Skeletal muscle satellite cell (primary cell): ENCODE results near the gene HOXC11.

Source experiments
- H3K27me3 ChIP-seq: 2 replicates; pipeline ENCODE4 v1.7.0; 2013; ENCODE audit warnings: low read length; ENCODE audit not compliant: control insufficient read depth, insufficient read depth
- H3K36me3 ChIP-seq: 2 replicates; pipeline ENCODE4 v1.7.0; 2013; ENCODE audit warnings: mild to moderate bottlenecking, control low read depth, low read length; ENCODE audit not compliant: insufficient read depth
- H3K4me1 ChIP-seq: 2 replicates; pipeline ENCODE4 v1.7.0; 2013; ENCODE audit warnings: low read length; ENCODE audit not compliant: control insufficient read depth, insufficient read depth
- H3K4me2 ChIP-seq: 2 replicates; pipeline ENCODE4 v1.7.0; 2013; ENCODE audit warnings: mild to moderate bottlenecking, low read length
- H3K4me3 ChIP-seq: 2 replicates; pipeline ENCODE4 v1.7.0; 2013; ENCODE audit warnings: low read length
- H3K9ac ChIP-seq: 2 replicates; pipeline ENCODE4 v1.7.0; 2013; ENCODE audit warnings: mild to moderate bottlenecking, low read depth, low read length, moderate library complexity
- H3K9me3 ChIP-seq: replicated peaks from 2 replicates; pipeline ENCODE4 v1.7.0; 2013; ENCODE audit warnings: mild to moderate bottlenecking, control low read depth, low read length

HOXC11 gene

GRCh38 chr12:53985994-53986685, 13.2 kb downstream of the HOXC11 start:
- Histone ChIP-seq H3K27me3 (no peaks in the 10 kb centered on the region), H3K9ac (peak overlapping the region; percentile 99), H3K4me3 (peak overlapping the region; percentile 93)

GRCh38 chr12:53986686-53987483, 14.0 kb downstream of the HOXC11 start:
- Histone ChIP-seq H3K9me3 (no peaks in the 10 kb centered on the region), H3K36me3 (no peaks in the 10 kb centered on the region), H3K4me3 (peak overlapping the region; percentile 93), H3K4me1 (peaks cover 46% of the 10 kb centered on the region), H3K4me2 (peak overlapping the region; percentile 100), H3K9ac (peak overlapping the region; percentile 99), H3K27me3 (no peaks in the 10 kb centered on the region)

More at GRCh38 chr12:53985994-53986685, 13.2 kb downstream of the HOXC11 start:
- H3K9me3 ChIP-seq, result no peaks in the 10 kb centered on the region
- H3K4me2 ChIP-seq, result peak overlapping the region; percentile 100
- H3K4me1 ChIP-seq, result peaks cover 39% of the 10 kb centered on the region
- no peaks in the 10 kb centered on the region for H3K36me3 ChIP-seq

GRCh38 chr12:53987787-53988230, 14.9 kb downstream of the HOXC11 start:
- peak overlapping the region; percentile 100 for H3K4me2 ChIP-seq
- H3K27me3 ChIP-seq, result no peaks in the 10 kb centered on the region
- H3K9ac ChIP-seq, result peak overlapping the region; percentile 99
- no peaks in the 10 kb centered on the region for H3K9me3 ChIP-seq
- no peaks in the 10 kb centered on the region for H3K36me3 ChIP-seq
- peak overlapping the region; percentile 93 for H3K4me3 ChIP-seq
- peaks cover 55% of the 10 kb centered on the region for H3K4me1 ChIP-seq

- Histone ChIP-seq H3K4me3 (peak overlapping the region; percentile 93), H3K36me3 (no peaks in the 10 kb centered on the region), H3K4me2 (peak overlapping the region; percentile 100), H3K27me3 (no peaks in the 10 kb centered on the region), H3K4me1 (peaks cover 63% of the 10 kb centered on the region), H3K9me3 (no peaks in the 10 kb centered on the region), H3K9ac (peak overlapping the region; percentile 99)
Measured at GRCh38 chr12:53988541-53989226, 15.8 kb downstream of the HOXC11 start.

GRCh38 chr12:53989227-53990113, 16.5 kb downstream of the HOXC11 start:
- Histone ChIP-seq H3K36me3 (no peaks in the 10 kb centered on the region), H3K27me3 (no peaks in the 10 kb centered on the region), H3K4me1 (peaks cover 63% of the 10 kb centered on the region), H3K4me3 (peak overlapping the region; percentile 93), H3K4me2 (peak overlapping the region; percentile 100), H3K9ac (peak overlapping the region; percentile 99), H3K9me3 (no peaks in the 10 kb centered on the region)

GRCh38 chr12:53990311-53991076, 17.6 kb downstream of the HOXC11 start:
- Histone ChIP-seq H3K4me3 (peak overlapping the region; percentile 93), H3K4me1 (peaks cover 63% of the 10 kb centered on the region), H3K9me3 (no peaks in the 10 kb centered on the region), H3K4me2 (peak overlapping the region; percentile 100), H3K9ac (peak overlapping the region; percentile 99), H3K27me3 (no peaks in the 10 kb centered on the region), H3K36me3 (no peaks in the 10 kb centered on the region)

GRCh38 chr12:53991077-53991460, 18.1 kb downstream of the HOXC11 start:
- H3K27me3 ChIP-seq, result no peaks in the 10 kb centered on the region
- H3K9ac ChIP-seq, result peak overlapping the region; percentile 99
- no peaks in the 10 kb centered on the region for H3K36me3 ChIP-seq
- peaks cover 63% of the 10 kb centered on the region for H3K4me1 ChIP-seq
- peak overlapping the region; percentile 100 for H3K4me2 ChIP-seq
- peak overlapping the region; percentile 93 for H3K4me3 ChIP-seq
- H3K9me3 ChIP-seq, result no peaks in the 10 kb centered on the region

GRCh38 chr12:53992377-53992889, 19.5 kb downstream of the HOXC11 start:
- Histone ChIP-seq H3K27me3 (no peaks in the 10 kb centered on the region), H3K36me3 (no peaks in the 10 kb centered on the region), H3K4me1 (peaks cover 71% of the 10 kb centered on the region), H3K4me2 (peak overlapping the region; percentile 100), H3K9ac (peak overlapping the region; percentile 99), H3K9me3 (no peaks in the 10 kb centered on the region), H3K4me3 (peak overlapping the region; percentile 93)

- peak overlapping the region; percentile 100 for H3K4me2 ChIP-seq
- no peaks in the 10 kb centered on the region for H3K9me3 ChIP-seq
- H3K36me3 ChIP-seq, result no peaks in the 10 kb centered on the region
- peak overlapping the region; percentile 85 for H3K4me3 ChIP-seq
- H3K9ac ChIP-seq, result peak overlapping the region; percentile 99
- H3K4me1 ChIP-seq, result peaks cover 71% of the 10 kb centered on the region
- H3K27me3 ChIP-seq, result no peaks in the 10 kb centered on the region
Measured at GRCh38 chr12:53993162-53994008, 20.5 kb downstream of the HOXC11 start.
